GM18507 (cell line): Measurements from ENCODE around the gene CCDC136.
A peak's percentile ranks its signal among the peaks of the same experiment; 100 is the strongest.

Experiments used
- DNase-seq: peaks from one replicate; pipeline ENCODE4 v3.0.0; 2011; ENCODE audit warnings: low read depth; ENCODE audit not compliant: insufficient read length; ENCODE audit errors: extremely low spot score
- FAIRE-seq: peaks from 2 replicates; lab custom pipeline; 2011; peaks lifted over from hg19 to GRCh38; lab: Jason Lieb, UNC

CCDC136 gene

DNA sequence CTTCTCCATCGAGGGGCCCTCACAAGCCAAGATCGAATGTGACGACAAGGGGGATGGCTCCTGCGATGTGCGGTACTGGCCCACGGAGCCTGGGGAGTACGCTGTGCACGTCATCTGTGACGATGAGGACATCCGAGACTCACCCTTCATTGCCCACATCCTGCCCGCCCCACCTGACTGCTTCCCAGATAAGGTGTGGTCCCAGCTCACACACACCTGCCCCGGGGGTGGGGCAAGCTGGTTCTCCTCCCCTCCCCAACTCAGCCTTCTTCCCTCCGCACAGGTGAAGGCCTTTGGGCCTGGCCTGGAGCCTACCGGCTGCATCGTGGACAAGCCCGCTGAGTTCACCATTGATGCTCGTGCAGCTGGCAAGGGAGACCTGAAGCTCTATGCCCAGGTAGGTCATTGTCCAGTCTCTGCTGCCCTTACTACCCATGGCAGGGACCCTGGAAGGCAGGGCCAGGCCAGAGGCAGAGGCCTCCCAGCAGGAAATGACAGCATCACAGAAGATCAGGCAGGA is 49.5 kb downstream of the CCDC136 start:
- DNase-seq (no peak), FAIRE-seq (no peak)

DNA sequence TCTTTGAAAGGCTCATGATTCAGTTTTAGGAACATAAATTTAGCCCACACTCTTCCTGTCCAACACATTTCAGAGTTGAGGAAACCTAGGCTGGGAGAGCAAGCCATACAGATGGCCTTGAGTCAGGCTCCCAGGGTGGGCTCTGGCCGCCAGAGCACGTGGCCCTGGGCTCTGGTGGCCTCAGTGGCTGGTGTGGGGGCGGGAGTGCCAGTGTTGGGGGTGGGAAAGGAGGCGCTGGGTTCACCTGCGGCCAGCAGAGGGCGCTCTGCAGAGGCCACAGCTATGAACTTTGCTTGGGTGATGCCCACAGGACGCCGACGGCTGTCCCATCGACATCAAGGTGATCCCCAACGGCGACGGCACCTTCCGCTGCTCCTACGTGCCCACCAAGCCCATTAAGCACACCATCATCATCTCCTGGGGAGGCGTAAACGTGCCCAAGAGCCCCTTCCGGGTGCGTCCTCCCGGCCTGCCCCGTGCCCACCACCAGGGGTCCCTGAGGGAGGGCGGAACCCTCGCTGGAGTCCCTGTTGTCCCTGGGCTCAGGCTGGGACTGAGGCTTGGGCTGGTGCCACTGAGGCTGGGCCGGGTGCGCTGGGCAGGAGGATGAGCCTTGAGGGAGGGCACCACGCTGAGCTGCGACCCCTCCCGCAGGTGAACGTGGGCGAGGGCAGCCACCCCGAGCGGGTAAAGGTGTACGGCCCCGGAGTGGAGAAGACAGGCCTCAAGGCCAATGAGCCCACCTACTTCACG is 50.3 kb downstream of the CCDC136 start:
- FAIRE-seq, result peak; percentile 63

DNA sequence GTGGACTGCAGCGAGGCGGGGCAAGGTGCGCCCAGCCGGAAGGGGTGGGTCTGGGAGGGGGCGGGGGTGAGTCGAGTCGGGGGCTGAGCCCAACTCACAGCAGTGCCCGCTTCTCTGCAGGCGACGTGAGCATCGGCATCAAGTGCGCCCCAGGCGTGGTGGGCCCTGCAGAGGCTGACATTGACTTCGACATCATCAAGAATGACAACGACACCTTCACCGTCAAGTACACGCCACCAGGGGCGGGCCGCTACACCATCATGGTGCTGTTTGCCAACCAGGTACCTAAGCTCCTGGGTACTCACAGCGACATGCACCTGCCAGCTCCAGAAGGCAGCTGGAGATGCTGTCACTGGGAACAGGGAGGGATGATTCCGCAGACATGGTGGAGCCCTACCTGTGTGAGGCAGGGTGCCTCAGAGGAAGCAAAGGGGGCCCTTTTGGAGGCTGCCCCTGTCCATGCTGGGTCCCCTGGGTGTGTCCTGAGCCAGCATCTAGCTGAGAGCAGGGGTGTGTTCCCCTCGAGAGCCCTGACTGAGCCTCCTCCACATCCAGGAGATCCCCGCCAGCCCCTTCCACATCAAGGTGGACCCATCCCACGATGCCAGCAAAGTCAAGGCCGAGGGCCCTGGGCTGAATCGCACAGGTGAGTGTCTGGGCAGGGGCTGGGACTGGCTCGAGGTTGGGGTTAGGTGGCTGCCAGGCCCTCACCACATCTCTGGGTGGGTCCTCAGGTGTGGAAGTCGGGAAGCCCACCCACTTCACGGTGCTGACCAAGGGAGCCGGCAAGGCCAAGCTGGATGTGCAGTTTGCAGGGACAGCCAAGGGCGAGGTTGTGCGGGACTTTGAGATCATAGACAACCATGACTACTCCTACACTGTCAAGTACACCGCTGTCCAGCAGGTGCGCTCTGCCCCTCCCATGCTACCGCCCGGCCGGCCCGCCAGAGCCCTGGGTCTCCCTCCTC is 51.2 kb downstream of the CCDC136 start:
- no peak for DNase-seq

More for the DNA sequence above, 50.3 kb downstream of the CCDC136 start:
- peak; percentile 65 for DNase-seq

DNA sequence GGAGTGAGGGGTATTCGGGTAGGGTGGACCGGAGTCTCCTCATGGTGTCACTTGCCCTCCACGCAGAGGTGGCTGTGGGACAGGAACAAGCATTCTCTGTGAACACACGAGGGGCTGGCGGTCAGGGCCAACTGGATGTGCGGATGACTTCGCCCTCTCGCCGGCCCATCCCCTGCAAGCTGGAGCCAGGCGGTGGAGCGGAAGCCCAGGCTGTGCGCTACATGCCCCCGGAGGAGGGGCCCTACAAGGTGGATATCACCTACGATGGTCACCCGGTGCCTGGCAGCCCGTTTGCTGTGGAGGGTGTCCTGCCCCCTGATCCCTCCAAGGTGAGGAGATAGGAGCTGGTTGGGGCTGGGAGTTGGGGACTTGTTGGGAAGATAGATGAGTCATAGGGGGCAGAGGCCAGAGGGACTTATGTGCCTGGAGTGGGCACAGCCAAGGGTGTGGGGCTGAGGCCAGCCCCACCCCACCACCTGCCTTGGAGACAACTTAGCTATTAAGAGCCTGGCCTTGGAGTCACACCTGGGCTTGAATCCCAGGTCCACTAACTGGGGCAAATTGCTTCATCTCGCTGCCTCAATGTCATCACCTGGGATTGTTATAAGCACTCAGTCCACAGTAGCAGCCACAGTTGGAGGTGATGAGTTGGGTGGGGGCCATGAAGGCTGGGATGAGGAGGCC is 52.3 kb downstream of the CCDC136 start:
- FAIRE-seq (no peak), DNase-seq (no peak)

More for the DNA sequence above, 51.2 kb downstream of the CCDC136 start:
- no peak for FAIRE-seq

DNA sequence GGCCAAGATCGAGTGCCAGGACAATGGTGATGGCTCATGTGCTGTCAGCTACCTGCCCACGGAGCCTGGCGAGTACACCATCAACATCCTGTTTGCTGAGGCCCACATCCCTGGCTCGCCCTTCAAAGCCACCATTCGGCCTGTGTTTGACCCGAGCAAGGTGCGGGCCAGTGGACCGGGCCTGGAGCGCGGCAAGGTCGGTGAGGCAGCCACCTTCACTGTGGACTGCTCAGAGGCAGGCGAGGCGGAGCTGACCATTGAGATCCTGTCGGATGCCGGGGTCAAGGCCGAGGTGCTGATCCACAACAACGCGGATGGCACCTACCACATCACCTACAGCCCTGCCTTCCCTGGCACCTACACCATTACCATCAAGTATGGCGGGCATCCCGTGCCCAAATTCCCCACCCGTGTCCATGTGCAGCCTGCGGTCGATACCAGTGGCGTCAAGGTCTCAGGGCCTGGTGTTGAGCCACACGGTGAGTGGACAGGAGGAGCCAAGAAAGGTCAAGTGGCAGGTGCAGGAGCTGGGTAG is 53.1 kb downstream of the CCDC136 start:
- DNase-seq (no peak), FAIRE-seq (no peak)

DNA sequence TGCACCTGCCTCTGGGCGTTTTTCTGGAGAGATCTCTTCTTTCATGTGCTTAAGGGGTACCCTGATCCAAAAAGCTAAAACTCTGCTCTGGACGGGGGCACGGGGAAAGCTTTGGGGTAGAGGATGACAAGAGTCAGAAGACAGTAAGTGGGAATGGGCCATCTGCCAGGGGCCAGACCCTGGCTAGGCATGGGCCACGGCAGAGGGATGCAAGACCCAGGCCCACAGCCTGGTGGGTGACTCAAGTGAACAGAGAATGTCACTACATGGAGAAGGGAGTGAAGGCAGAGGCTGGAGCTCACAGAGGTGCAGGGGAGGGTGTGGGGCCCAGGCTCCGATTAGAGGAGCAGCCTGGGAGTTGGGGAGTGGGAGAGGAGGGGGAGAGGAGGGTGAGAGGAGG is 53.7 kb downstream of the CCDC136 start:
- no peak for DNase-seq
- FAIRE-seq, result no peak

DNA sequence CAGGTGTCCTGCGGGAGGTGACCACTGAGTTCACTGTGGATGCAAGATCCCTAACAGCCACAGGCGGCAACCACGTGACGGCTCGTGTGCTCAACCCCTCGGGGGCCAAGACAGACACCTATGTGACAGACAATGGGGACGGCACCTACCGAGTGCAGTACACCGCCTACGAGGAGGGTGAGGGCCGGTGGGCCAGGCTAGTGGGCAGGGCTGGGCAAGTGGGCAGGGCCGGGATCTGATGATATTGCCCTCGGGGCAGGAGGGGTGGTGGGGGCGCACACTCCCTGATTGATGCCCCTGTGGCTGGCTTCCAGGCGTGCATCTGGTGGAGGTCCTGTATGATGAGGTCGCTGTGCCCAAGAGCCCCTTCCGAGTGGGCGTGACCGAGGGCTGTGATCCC is 54.2 kb downstream of the CCDC136 start:
- FAIRE-seq, result no peak
- no peak for DNase-seq

DNA sequence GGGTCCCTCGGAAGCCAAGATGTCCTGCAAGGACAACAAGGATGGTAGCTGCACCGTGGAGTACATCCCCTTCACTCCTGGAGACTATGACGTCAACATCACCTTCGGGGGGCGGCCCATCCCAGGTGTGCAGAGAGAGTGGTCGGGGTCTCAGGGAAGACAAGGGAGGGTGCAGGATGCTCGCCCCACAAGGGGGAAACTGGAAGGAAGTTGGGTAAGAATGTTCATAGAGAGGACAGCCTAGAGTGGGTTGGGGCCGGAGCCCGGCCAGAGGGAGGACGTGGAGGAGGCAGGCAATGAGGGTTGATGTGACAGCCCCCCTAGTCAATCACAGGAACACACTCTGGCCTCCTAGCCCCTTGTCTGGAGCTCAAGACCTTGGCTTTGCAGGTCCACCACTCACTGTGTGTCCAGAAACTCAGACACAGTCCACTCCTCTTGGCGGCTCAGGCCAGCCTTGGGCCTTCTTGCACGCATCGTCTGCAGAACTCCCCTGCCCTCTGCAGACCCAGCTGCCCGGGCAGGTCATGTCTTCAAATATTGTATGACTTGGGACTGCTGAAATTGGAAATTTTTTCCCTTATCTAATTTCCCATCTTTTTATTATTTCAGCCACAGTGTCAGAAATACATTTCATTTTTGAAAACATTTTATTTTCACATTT is 55.1 kb downstream of the CCDC136 start:
- FAIRE-seq, result no peak
- no peak for DNase-seq

DNA sequence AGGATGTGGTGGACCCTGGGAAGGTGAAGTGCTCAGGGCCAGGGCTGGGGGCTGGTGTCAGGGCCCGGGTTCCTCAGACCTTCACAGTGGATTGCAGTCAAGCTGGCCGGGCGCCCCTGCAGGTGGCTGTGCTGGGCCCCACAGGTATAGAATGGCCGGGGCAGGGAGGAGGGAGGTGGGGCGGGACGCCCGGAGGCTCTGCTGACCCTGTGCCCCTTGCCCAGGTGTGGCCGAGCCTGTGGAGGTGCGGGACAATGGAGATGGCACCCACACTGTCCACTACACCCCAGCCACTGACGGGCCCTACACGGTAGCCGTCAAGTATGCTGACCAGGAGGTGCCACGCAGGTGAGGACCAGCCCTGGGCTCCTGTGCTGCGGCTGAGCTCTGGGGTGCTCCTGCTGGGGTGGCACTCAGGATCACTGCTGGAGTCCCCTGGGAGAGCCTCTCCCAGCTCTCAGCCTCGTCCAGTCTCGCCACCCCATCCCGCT is 56.0 kb downstream of the CCDC136 start:
- FAIRE-seq, result no peak

DNA sequence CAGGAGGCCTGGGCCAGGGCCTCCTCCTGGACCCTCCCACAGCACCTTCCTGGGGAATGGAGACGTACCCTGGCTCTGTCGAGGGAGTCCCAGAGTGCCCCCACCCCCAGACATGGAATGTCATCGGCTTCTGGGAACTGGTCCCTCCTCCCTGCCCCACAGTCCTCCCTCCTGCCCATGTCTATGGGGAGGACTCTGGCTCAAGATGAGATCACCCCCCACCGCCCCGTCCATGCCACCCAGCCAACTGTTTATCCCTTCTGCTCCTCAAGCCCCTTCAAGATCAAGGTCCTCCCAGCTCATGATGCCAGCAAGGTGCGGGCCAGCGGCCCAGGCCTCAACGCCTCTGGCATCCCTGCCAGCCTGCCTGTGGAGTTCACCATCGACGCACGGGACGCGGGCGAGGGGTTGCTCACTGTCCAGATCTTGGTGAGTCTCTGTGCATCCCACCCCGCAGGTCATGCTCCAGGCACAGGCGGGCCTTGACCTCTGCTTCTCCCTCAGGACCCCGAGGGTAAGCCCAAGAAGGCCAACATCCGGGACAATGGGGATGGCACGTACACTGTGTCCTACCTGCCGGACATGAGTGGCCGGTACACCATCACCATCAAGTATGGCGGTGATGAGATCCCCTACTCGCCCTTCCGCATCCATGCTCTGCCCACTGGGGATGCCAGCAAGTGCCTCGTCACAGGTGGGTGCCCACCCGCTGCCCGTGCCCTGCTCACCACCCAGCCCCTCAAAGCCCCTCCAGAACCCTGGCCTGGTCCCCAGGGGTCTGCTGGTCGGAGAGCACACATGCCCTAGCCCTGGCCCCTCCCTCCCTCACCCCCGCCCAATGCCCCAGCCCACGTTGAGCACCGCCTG is 56.8 kb downstream of the CCDC136 start:
- FAIRE-seq (no peak), DNase-seq (no peak)

More for the DNA sequence above, 56.0 kb downstream of the CCDC136 start:
- DNase-seq, result no peak

DNA sequence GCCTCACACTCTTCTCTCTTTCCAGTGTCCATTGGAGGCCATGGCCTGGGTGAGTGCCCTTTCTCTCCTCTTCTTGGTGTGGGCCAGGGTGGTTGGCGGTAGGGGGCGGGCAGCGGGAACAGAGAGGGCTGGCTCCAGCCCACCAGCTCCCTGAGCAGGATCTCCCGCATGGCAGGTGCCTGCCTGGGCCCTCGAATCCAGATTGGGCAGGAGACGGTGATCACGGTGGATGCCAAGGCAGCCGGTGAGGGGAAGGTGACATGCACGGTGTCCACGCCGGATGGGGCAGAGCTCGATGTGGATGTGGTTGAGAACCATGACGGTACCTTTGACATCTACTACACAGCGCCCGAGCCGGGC is 57.4 kb downstream of the CCDC136 start:
- DNase-seq (no peak), FAIRE-seq (no peak)

DNA sequence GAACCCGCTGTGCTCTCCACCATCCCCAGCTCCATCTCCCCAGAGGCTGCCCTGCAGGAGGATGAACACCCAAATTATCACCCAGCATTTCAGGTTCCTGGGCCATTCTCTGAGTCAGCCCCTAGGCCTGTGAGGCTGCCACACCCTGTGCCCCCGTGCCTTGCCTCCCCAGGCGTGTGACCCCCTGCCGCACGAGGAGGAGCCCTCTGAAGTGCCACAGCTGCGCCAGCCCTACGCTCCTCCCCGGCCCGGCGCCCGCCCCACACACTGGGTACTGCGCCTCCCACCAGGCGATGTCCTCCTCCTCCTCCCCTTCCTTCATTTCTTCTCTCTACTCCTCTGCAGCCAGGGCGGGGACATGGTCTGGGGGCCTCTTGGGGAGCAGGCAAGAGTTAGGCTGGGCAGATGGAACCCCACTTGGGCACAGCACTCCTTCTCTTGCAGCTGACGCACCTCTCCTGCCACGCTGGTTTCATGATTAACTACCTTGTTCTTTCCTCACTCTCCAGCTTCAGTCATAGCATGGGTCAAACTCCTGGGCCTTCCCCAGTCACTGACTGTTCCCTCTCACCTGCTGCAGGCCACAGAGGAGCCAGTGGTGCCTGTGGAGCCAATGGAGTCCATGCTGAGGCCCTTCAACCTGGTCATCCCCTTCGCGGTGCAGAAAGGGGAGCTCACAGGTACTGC is 58.2 kb downstream of the CCDC136 start:
- DNase-seq (no peak), FAIRE-seq (no peak)

DNA sequence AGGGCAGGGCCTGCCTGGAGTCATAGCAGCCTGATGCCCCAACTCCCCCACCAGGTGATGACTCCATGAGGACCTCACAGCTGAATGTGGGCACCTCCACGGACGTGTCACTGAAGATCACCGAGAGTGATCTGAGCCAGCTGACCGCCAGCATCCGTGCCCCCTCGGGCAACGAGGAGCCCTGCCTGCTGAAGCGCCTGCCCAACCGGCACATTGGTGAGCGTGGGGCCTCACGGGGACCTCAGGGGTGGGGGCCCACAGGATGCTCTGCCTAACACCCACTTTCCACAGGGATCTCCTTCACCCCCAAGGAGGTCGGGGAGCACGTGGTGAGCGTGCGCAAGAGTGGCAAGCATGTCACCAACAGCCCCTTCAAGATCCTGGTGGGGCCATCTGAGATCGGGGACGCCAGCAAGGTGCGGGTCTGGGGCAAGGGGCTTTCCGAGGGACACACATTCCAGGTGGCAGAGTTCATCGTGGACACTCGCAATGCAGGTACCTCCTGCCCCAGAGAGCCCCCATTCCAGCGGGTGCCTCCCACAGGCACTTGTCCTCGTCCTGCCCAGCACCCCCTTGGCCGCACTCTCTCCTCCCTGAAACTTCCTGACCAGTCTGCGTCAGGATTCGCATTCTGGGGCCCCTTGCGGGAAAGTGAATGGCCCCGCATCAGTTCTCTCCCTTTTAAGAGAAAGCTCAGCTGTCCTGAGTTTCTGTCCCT is 60.9 kb downstream of the CCDC136 start:
- no peak for DNase-seq
- no peak for FAIRE-seq

DNA sequence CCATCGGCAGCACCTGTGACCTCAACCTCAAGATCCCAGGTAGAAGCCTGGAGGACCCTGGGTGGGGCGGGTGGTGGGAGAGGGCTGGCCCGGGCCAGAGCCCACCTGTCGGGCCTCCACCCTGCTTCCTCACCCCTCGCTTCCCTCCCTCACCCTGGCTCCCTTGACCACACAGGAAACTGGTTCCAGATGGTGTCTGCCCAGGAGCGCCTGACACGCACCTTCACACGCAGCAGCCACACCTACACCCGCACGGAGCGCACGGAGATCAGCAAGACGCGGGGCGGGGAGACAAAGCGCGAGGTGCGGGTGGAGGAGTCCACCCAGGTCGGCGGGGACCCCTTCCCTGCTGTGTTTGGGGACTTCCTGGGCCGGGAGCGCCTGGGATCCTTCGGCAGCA is 62.0 kb downstream of the CCDC136 start:
- DNase-seq (no peak), FAIRE-seq (no peak)

DNA sequence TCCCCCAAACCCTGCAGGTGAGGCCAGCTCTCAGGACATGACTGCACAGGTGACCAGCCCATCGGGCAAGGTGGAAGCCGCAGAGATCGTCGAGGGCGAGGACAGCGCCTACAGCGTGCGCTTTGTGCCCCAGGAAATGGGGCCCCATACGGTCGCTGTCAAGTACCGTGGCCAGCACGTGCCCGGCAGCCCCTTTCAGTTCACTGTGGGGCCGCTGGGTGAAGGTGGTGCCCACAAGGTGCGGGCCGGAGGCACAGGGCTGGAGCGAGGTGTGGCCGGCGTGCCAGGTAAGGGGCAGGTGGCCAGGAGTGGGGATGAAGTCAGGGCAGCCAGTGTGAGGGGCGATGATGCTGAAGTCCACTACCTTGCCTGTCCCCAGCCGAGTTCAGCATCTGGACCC is 62.6 kb downstream of the CCDC136 start:
- DNase-seq (no peak), FAIRE-seq (no peak)

DNA sequence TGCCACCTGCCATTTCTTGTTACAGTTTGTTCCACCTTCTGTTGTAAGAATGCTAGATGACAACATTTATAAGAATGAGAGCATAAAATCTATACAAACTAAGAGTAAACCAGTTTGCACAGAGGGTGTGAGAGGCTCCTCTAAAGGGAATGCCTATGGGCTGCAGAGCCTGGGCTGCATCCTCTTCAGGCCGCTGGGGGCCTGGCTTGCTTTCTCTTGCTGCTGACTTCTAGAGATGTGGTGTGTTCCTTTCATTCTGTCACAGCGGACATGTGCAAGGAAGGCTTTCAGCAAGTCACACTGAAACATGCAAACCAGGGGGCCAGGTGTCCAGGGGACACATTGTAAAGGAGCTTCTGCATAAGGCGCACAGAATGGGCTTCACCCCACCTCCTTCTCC is 63.8 kb downstream of the CCDC136 start:
- no peak for DNase-seq
- no peak for FAIRE-seq
